ENCODE measurements around the gene NPFFR1.

Gene NPFFR1

GRCh38 chr10:70315276-70315675 lies 31.5 kb upstream of the NPFFR1 start:
- DNase-seq: no peak

- no peak for DNase-seq
These were observed 29.2 kb upstream of the NPFFR1 start for GRCh38 chr10:70312972-70313371.

GRCh38 chr10:70312249-70312648 lies 28.4 kb upstream of the NPFFR1 start:
- no peak for DNase-seq

- no peak for DNase-seq
These were observed 27.9 kb upstream of the NPFFR1 start for GRCh38 chr10:70311698-70312097.

- no peak for DNase-seq
These were observed 25.9 kb upstream of the NPFFR1 start for GRCh38 chr10:70309661-70310060.

- no peak for DNase-seq
These were observed 24.6 kb upstream of the NPFFR1 start for GRCh38 chr10:70308121-70309060.

GRCh38 chr10:70306886-70307520 lies 23.2 kb upstream of the NPFFR1 start:
- DNase-seq: no peak

GRCh38 chr10:70306181-70306705 lies 22.4 kb upstream of the NPFFR1 start:
- no peak for DNase-seq

- no peak for DNase-seq
These were observed 19.9 kb upstream of the NPFFR1 start for GRCh38 chr10:70303730-70304129.

GRCh38 chr10:70302292-70302691 lies 18.5 kb upstream of the NPFFR1 start:
- no peak for DNase-seq

GRCh38 chr10:70300908-70301597 lies 17.2 kb upstream of the NPFFR1 start:
- DNase-seq: no peak

GRCh38 chr10:70300461-70300860 lies 16.7 kb upstream of the NPFFR1 start:
- DNase-seq: no peak

GRCh38 chr10:70299876-70300275 lies 16.1 kb upstream of the NPFFR1 start:
- no peak for DNase-seq

- DNase-seq: no peak
These were observed 14.6 kb upstream of the NPFFR1 start for GRCh38 chr10:70298393-70298792.

- DNase-seq: no peak
These were observed 13.4 kb upstream of the NPFFR1 start for GRCh38 chr10:70297224-70297623.

- no peak for DNase-seq
These were observed 12.6 kb upstream of the NPFFR1 start for GRCh38 chr10:70296406-70296899.

- DNase-seq: no peak
These were observed 12.1 kb upstream of the NPFFR1 start for GRCh38 chr10:70295926-70296325.

- DNase-seq: peak; percentile 8
These were observed 11.5 kb upstream of the NPFFR1 start for GRCh38 chr10:70295321-70295720.

GRCh38 chr10:70293169-70293843 lies 9.5 kb upstream of the NPFFR1 start:
- no peak for DNase-seq

GRCh38 chr10:70292004-70292403 lies 8.2 kb upstream of the NPFFR1 start:
- no peak for DNase-seq

GRCh38 chr10:70289739-70290138 lies 5.9 kb upstream of the NPFFR1 start:
- DNase-seq: no peak

GRCh38 chr10:70286616-70287015 lies 2.8 kb upstream of the NPFFR1 start:
- no peak for DNase-seq

GRCh38 chr10:70285476-70285831 lies 1.6 kb upstream of the NPFFR1 start:
- DNase-seq: no peak

All from NCI-H146 (cell line).